GM19043 (cell line): Measurements from ENCODE around the gene TRPV2.
"Not testable (repeated sequence)": the region's sequence is repeated elsewhere in the genome, so short reads cannot be mapped to it uniquely, and the experiment has no call there.

Experiments
- ATAC-seq: cut with Tn5 transposase; IDR thresholded peaks from one replicate; pipeline ENCODE4 v1.9.1; 2021; ENCODE audit warnings: low read depth; ENCODE audit not compliant: unreplicated experiment

TRPV2 gene

GRCh38 chr17:16403847-16404246 lies 11.5 kb upstream of the TRPV2 start:
- ATAC-seq = not testable (repeated sequence)

- ATAC-seq = no peak
Measured at GRCh38 chr17:16406742-16407674, 8.4 kb upstream of the TRPV2 start.

- peak; percentile 84 for ATAC-seq
Measured at GRCh38 chr17:16407911-16408588, 7.3 kb upstream of the TRPV2 start.

- ATAC-seq = no peak
Measured at GRCh38 chr17:16417399-16417798, 2.0 kb downstream of the TRPV2 start.

GRCh38 chr17:16417896-16418684 lies 2.7 kb downstream of the TRPV2 start:
- no peak for ATAC-seq

- no peak for ATAC-seq
Measured at GRCh38 chr17:16418685-16419068, 3.3 kb downstream of the TRPV2 start.

GRCh38 chr17:16419074-16419928 lies 3.9 kb downstream of the TRPV2 start:
- peak; percentile 37 for ATAC-seq

GRCh38 chr17:16419929-16420271 lies 4.5 kb downstream of the TRPV2 start:
- no peak for ATAC-seq

- no peak for ATAC-seq
Measured at GRCh38 chr17:16422416-16422815, 7.0 kb downstream of the TRPV2 start.

- ATAC-seq = no peak
Measured at GRCh38 chr17:16423226-16423872, 8.0 kb downstream of the TRPV2 start.

GRCh38 chr17:16425202-16425601 lies 9.8 kb downstream of the TRPV2 start:
- no peak for ATAC-seq

GRCh38 chr17:16425698-16426659 lies 10.6 kb downstream of the TRPV2 start:
- no peak for ATAC-seq

GRCh38 chr17:16427020-16427419 lies 11.6 kb downstream of the TRPV2 start:
- no peak for ATAC-seq

- no peak for ATAC-seq
Measured at GRCh38 chr17:16428098-16428882, 12.9 kb downstream of the TRPV2 start.

- no peak for ATAC-seq
Measured at GRCh38 chr17:16429083-16429482, 13.7 kb downstream of the TRPV2 start.

- ATAC-seq = no peak
Measured at GRCh38 chr17:16430650-16431049, 15.3 kb downstream of the TRPV2 start.

- ATAC-seq = no peak
Measured at GRCh38 chr17:16432017-16432416, 16.6 kb downstream of the TRPV2 start.

- no peak for ATAC-seq
Measured at GRCh38 chr17:16433514-16433913, 18.1 kb downstream of the TRPV2 start.
